Fibroblast of lung (primary cell): ENCODE data around the gene HIPK2. TPM values are rescaled to one million over a fixed set of nuclear protein-coding genes. Genes with fewer than 3 reads are reported as not detected.

Source experiments
- DNase-seq, 2 donors: peaks; one replicate each; pipeline versions ENCODE4 v3.0.0 to v3.0.0-alpha.2; 2010; ENCODE audit warnings: low read depth in 2 of 2
- H2AFZ ChIP-seq: 2 replicates; pipeline ENCODE4 v1.5.1; 2012; ENCODE audit warnings: low read length, control low read depth, inconsistent platforms
- H3K27ac ChIP-seq: 2 replicates; pipeline ENCODE4 v1.5.1; 2011; ENCODE audit warnings: low read length, control low read depth; ENCODE audit not compliant: insufficient read depth
- H3K27me3 ChIP-seq: 2 replicates; pipeline ENCODE4 v1.5.1; 2011; ENCODE audit warnings: mild to moderate bottlenecking, low read length; ENCODE audit not compliant: control insufficient read depth, insufficient read depth
- H3K36me3 ChIP-seq: 2 replicates; pipeline ENCODE4 v1.5.1; 2011; ENCODE audit warnings: low read length; ENCODE audit not compliant: control insufficient read depth, insufficient read depth
- H3K4me1 ChIP-seq: 2 replicates; pipeline ENCODE4 v1.5.1; 2011; ENCODE audit warnings: low read length; ENCODE audit not compliant: control insufficient read depth, insufficient read depth; ENCODE audit errors: extremely low read depth
- H3K4me2 ChIP-seq: 2 replicates; pipeline ENCODE4 v1.5.1; 2011; ENCODE audit warnings: low read length, control low read depth; ENCODE audit not compliant: insufficient read depth; ENCODE audit errors: extremely low read depth
- H3K4me3 ChIP-seq, 4 experiments: fragments of 200-600 bp in 1 of 4; sonication (generic) in 1 of 4; replicated peaks in 1 of 4; 2 replicates each; pipeline ENCODE4 v1.5.1; 2011 to 2016; ENCODE audit warnings: low read length in 4 of 4, low read depth in 3 of 4, mild to moderate bottlenecking in 3 of 4, control low read depth in 2 of 4, inconsistent platforms in 1 of 4, mixed read lengths in 1 of 4; ENCODE audit not compliant: insufficient read depth in 1 of 4; ENCODE audit errors: control extremely low read depth in 1 of 4
- H3K79me2 ChIP-seq: 2 replicates; pipeline ENCODE4 v1.5.1; 2012; ENCODE audit warnings: mild to moderate bottlenecking, low read length, inconsistent platforms; ENCODE audit not compliant: control insufficient read depth, insufficient read depth
- H3K9ac ChIP-seq: 2 replicates; pipeline ENCODE4 v1.5.1; 2011; ENCODE audit warnings: mild to moderate bottlenecking, low read length, control low read depth; ENCODE audit not compliant: insufficient read depth
- H3K9me3 ChIP-seq: 2 replicates; pipeline ENCODE4 v1.5.1; 2012; ENCODE audit warnings: low read depth, low read length; ENCODE audit not compliant: control insufficient read depth, insufficient read depth
- H4K20me1 ChIP-seq: 2 replicates; pipeline ENCODE4 v1.5.1; 2011; ENCODE audit warnings: low read length; ENCODE audit not compliant: control insufficient read depth, insufficient read depth; ENCODE audit errors: extremely low read depth
- CTCF ChIP-seq, 2 donors: IDR thresholded peaks in 1 of 2; conservative IDR thresholded peaks in 1 of 2; 1 replicate in 1 of 2; 2 replicates in 1 of 2; pipeline ENCODE4 v1.5.1; 2011 to 2012; ENCODE audit warnings: low read length in 2 of 2, control low read depth in 1 of 2, inconsistent platforms in 1 of 2, low read depth in 1 of 2, mild to moderate bottlenecking in 1 of 2
- EZH2 ChIP-seq: IDR thresholded peaks from 2 replicates; pipeline ENCODE4 v1.5.1; 2012; ENCODE audit warnings: low read length, control low read depth, mild to moderate bottlenecking; ENCODE audit errors: missing control alignments
- polyA plus RNA-seq, 2 donors: library from polyadenylated mRNA; depleted of rRNA in 1 of 2; stranded (reverse) in 1 of 2; unstranded in 1 of 2; fragments of >200 nt; gene quantifications; 2 replicates each; pipeline ENCODE4 v1.2.1, GENCODE V29; 2011 to 2012; ENCODE audit warnings: missing spikeins in 1 of 2
- total RNA-seq: library from RNA; depleted of rRNA; stranded (reverse); fragments of >200 nt; gene quantifications from 2 replicates; pipeline ENCODE4 v1.2.1, GENCODE V29; 2014

Gene HIPK2
- total and polyA plus RNA-seq, 2 donors (not counting 1 experiment from before 2014, with no cell fraction given), result 10.1 to 11.1 TPM

GRCh38 chr7:139631520-139632031 lies 146.2 kb downstream of the HIPK2 start:
- Histone ChIP-seq H3K79me2 (peaks cover 4% of the 10 kb centered on the region), H3K4me3 (no peak overlapping the region), H3K27ac (no peak overlapping the region), H3K4me2 (no peak overlapping the region), H4K20me1 (no peaks in the 10 kb centered on the region), H3K9ac (no peak overlapping the region), H3K9me3 (no peaks in the 10 kb centered on the region), H2AFZ (no peak overlapping the region), H3K27me3 (no peaks in the 10 kb centered on the region), H3K36me3 (peaks cover 4% of the 10 kb centered on the region), H3K4me1 (no peaks in the 10 kb centered on the region)
- TF ChIP-seq EZH2, result no peak
- no peak for TF ChIP-seq CTCF (conservative IDR thresholded peaks at IDR 0.05 in 1 of 2, IDR thresholded peaks at IDR 0.05 in 1 of 2; ENCODE audit: low read depth in 1 of 2, low read length in 2 of 2)
- no peak for DNase-seq

GRCh38 chr7:139630643-139631519 lies 146.9 kb downstream of the HIPK2 start:
- Histone ChIP-seq H3K4me3 (no peak overlapping the region), H3K4me1 (no peaks in the 10 kb centered on the region), H3K9ac (no peak overlapping the region), H3K27me3 (no peaks in the 10 kb centered on the region), H3K27ac (no peak overlapping the region), H3K4me2 (no peak overlapping the region), H4K20me1 (no peaks in the 10 kb centered on the region), H2AFZ (no peak overlapping the region), H3K9me3 (no peaks in the 10 kb centered on the region), H3K79me2 (peaks cover 3% of the 10 kb centered on the region), H3K36me3 (peaks cover 5% of the 10 kb centered on the region)
- TF ChIP-seq EZH2, result no peak
- TF ChIP-seq CTCF (conservative IDR thresholded peaks at IDR 0.05 in 1 of 2, IDR thresholded peaks at IDR 0.05 in 1 of 2; ENCODE audit: low read depth in 1 of 2, low read length in 2 of 2), result no peak
- no peak for DNase-seq

GRCh38 chr7:139629392-139630082 lies 148.3 kb downstream of the HIPK2 start:
- Histone ChIP-seq H3K79me2 (no peaks in the 10 kb centered on the region), H3K4me1 (no peaks in the 10 kb centered on the region), H3K9ac (no peak overlapping the region), H4K20me1 (no peaks in the 10 kb centered on the region), H2AFZ (no peak overlapping the region), H3K4me3 (no peak overlapping the region), H3K4me2 (no peak overlapping the region), H3K9me3 (no peaks in the 10 kb centered on the region), H3K27me3 (no peaks in the 10 kb centered on the region), H3K36me3 (peaks cover 7% of the 10 kb centered on the region), H3K27ac (no peak overlapping the region)
- no peak for DNase-seq
- no peak for TF ChIP-seq EZH2
- no peak for TF ChIP-seq CTCF (conservative IDR thresholded peaks at IDR 0.05 in 1 of 2, IDR thresholded peaks at IDR 0.05 in 1 of 2; ENCODE audit: low read depth in 1 of 2, low read length in 2 of 2)
